CD4-positive, alpha-beta T cell treated with Interleukin-1 beta for 1 hour (primary cell): Measurements from ENCODE around the gene ATOH7.
"Not testable (repeated sequence)": the region's sequence is repeated elsewhere in the genome, so short reads cannot be mapped to it uniquely, and the experiment has no call there.

ENCODE experiments used
- DNase-seq, 2 donors: peaks; one replicate each; pipeline ENCODE4 v3.0.0-alpha.2; 2020 to 2022

The ATOH7 gene

GRCh38 chr10:68231817-68232251, at the start of gene ATOH7:
Gene ATOH7, minus strand, starts transcription at chr10:68232113. Its CDS starts 436 bp downstream, at chr10:68231677.
- DNase-seq = no peak

GRCh38 chr10:68280758-68281157, 48.8 kb upstream of the ATOH7 start:
- no peak for DNase-seq

- DNase-seq = not testable (repeated sequence)
Measured at GRCh38 chr10:68278906-68279753, 47.2 kb upstream of the ATOH7 start.

GRCh38 chr10:68277814-68278213, 45.9 kb upstream of the ATOH7 start:
- DNase-seq = not testable (repeated sequence)

GRCh38 chr10:68276224-68276623, 44.3 kb upstream of the ATOH7 start:
- no peak for DNase-seq

GRCh38 chr10:68275600-68276126, 43.8 kb upstream of the ATOH7 start:
- DNase-seq = no peak

- no peak for DNase-seq
Measured at GRCh38 chr10:68272833-68273232, 40.9 kb upstream of the ATOH7 start.

GRCh38 chr10:68271196-68271882, 39.4 kb upstream of the ATOH7 start:
- no peak for DNase-seq

- no peak for DNase-seq
Measured at GRCh38 chr10:68269562-68270290, 37.8 kb upstream of the ATOH7 start.

- DNase-seq = no peak
Measured at GRCh38 chr10:68261132-68261856, 29.4 kb upstream of the ATOH7 start.

- no peak for DNase-seq
Measured at GRCh38 chr10:68253346-68253745, 21.4 kb upstream of the ATOH7 start.

- no peak for DNase-seq
Measured at GRCh38 chr10:68251625-68252495, 19.9 kb upstream of the ATOH7 start.

- DNase-seq = no peak
Measured at GRCh38 chr10:68251151-68251550, 19.2 kb upstream of the ATOH7 start.

- DNase-seq = no peak
Measured at GRCh38 chr10:68249297-68249696, 17.4 kb upstream of the ATOH7 start.

- DNase-seq = no peak
Measured at GRCh38 chr10:68247931-68248330, 16.0 kb upstream of the ATOH7 start.

GRCh38 chr10:68246397-68246796, 14.5 kb upstream of the ATOH7 start:
- DNase-seq = not testable (repeated sequence)

- no peak for DNase-seq
Measured at GRCh38 chr10:68242051-68242450, 10.1 kb upstream of the ATOH7 start.

- no peak for DNase-seq
Measured at GRCh38 chr10:68239596-68240150, 7.8 kb upstream of the ATOH7 start.

- no peak for DNase-seq
Measured at GRCh38 chr10:68239069-68239468, 7.2 kb upstream of the ATOH7 start.

- DNase-seq = no peak
Measured at GRCh38 chr10:68238371-68238770, 6.5 kb upstream of the ATOH7 start.

- DNase-seq = no peak
Measured at GRCh38 chr10:68237173-68237572, 5.3 kb upstream of the ATOH7 start.
